Astrocyte (in vitro differentiated cells and primary cell): ENCODE results near the gene LNPK. TPM values are rescaled to one million over a fixed set of nuclear protein-coding genes. Genes with fewer than 3 reads are reported as not detected.

ENCODE experiments used
- DNase-seq: peaks from one replicate; pipeline ENCODE4 v3.0.0-alpha.2; 2010; ENCODE audit warnings: low read depth
- FAIRE-seq: peaks from 2 replicates; lab custom pipeline; 2011; peaks lifted over from hg19 to GRCh38; lab: Jason Lieb, UNC
- H2AFZ ChIP-seq: 2 replicates; pipeline ENCODE4 v1.6.0; 2012; ENCODE audit warnings: low read depth, low read length, inconsistent platforms
- H3K27ac ChIP-seq: 2 replicates; pipeline ENCODE4 v1.5.1; 2011; ENCODE audit warnings: low read depth, low read length, inconsistent platforms
- H3K27me3 ChIP-seq: 2 replicates; pipeline ENCODE4 v1.6.0; 2011; ENCODE audit warnings: low read length, inconsistent platforms; ENCODE audit not compliant: insufficient read depth
- H3K36me3 ChIP-seq: 2 replicates; pipeline ENCODE4 v1.5.1; 2011; ENCODE audit warnings: low read length, inconsistent platforms; ENCODE audit not compliant: insufficient read depth
- H3K4me1 ChIP-seq: 2 replicates; pipeline ENCODE4 v1.5.1; 2011; ENCODE audit warnings: low read length, inconsistent platforms; ENCODE audit not compliant: insufficient read depth
- H3K4me2 ChIP-seq: 2 replicates; pipeline ENCODE4 v1.6.0; 2012; ENCODE audit warnings: low read length, inconsistent platforms
- H3K4me3 ChIP-seq: 2 replicates; pipeline ENCODE4 v1.5.1; 2011; ENCODE audit warnings: low read depth, mild to moderate bottlenecking, low read length, inconsistent platforms; ENCODE audit not compliant: insufficient read depth
- H3K79me2 ChIP-seq: 2 replicates; pipeline ENCODE4 v1.6.0; 2012; ENCODE audit warnings: mild to moderate bottlenecking, low read length, inconsistent platforms; ENCODE audit not compliant: insufficient read depth
- H3K9ac ChIP-seq: 2 replicates; pipeline ENCODE4 v1.6.0; 2012; ENCODE audit warnings: mild to moderate bottlenecking, low read length, inconsistent platforms
- H3K9me3 ChIP-seq: 2 replicates; pipeline ENCODE4 v1.5.1; 2012; ENCODE audit warnings: low read depth, mild to moderate bottlenecking, low read length, inconsistent platforms; ENCODE audit not compliant: insufficient read depth
- H4K20me1 ChIP-seq: 2 replicates; pipeline ENCODE4 v1.6.0; 2012; ENCODE audit warnings: low read length, inconsistent platforms; ENCODE audit not compliant: insufficient read depth
- H3K27ac Mint-ChIP-seq: one replicate; pipeline ENCODE4 v1.8.0; 2021; ENCODE audit warnings: mild to moderate bottlenecking, mixed read lengths; ENCODE audit not compliant: unreplicated experiment
- H3K27me3 Mint-ChIP-seq: one replicate; pipeline ENCODE4 v1.8.0; 2021; ENCODE audit warnings: low read depth, mixed read lengths; ENCODE audit not compliant: unreplicated experiment
- H3K36me3 Mint-ChIP-seq: one replicate; pipeline ENCODE4 v1.8.0; 2021; ENCODE audit warnings: low read depth, mixed read lengths; ENCODE audit not compliant: unreplicated experiment
- H3K4me1 Mint-ChIP-seq: one replicate; pipeline ENCODE4 v1.8.0; 2021; ENCODE audit warnings: low read depth, mixed read lengths; ENCODE audit not compliant: unreplicated experiment
- H3K4me3 Mint-ChIP-seq: one replicate; pipeline ENCODE4 v1.8.0; 2021; ENCODE audit warnings: mild to moderate bottlenecking, moderate library complexity, mixed read lengths; ENCODE audit not compliant: unreplicated experiment
- H3K9me3 Mint-ChIP-seq: one replicate; pipeline ENCODE4 v1.8.0; 2021; ENCODE audit warnings: mild to moderate bottlenecking, mixed read lengths; ENCODE audit not compliant: unreplicated experiment
- CTCF ChIP-seq: IDR thresholded peaks from 2 replicates; pipeline ENCODE4 v1.5.1; 2011; ENCODE audit warnings: low read depth, mild to moderate bottlenecking, inconsistent platforms, low read length, moderate library complexity; ENCODE audit not compliant: insufficient read depth
- EZH2 ChIP-seq: IDR thresholded peaks from 2 replicates; pipeline ENCODE4 v1.6.1; 2012; ENCODE audit warnings: mild to moderate bottlenecking, low read length, inconsistent platforms; ENCODE audit not compliant: insufficient read depth
- total RNA-seq: library from RNA; stranded (reverse); gene quantifications from 2 replicates; pipeline ENCODE4 v1.2.1, GENCODE V29; 2021

Gene LNPK
- total RNA-seq, 1 donor from 2014 or later, result 34.8 TPM

GRCh38 chr2:175892046-175892445, 110.0 kb downstream of the LNPK start:
- no peak for FAIRE-seq
- Histone ChIP-seq H3K36me3 (no peaks in the 10 kb centered on the region), H4K20me1 (no peaks in the 10 kb centered on the region), H3K27me3 (no peaks in the 10 kb centered on the region), H3K79me2 (no peaks in the 10 kb centered on the region), H2AFZ (no peak overlapping the region), H3K9me3 (no peaks in the 10 kb centered on the region), H3K27ac (no peak overlapping the region), H3K4me1 (no peaks in the 10 kb centered on the region), H3K4me3 (no peak overlapping the region), H3K4me2 (no peak overlapping the region), H3K9ac (no peak overlapping the region)
- DNase-seq, result peak; percentile 14
- no peak overlapping the region for H3K27ac Mint-ChIP-seq
- no peaks in the 10 kb centered on the region for H3K36me3 Mint-ChIP-seq
- no peak overlapping the region for H3K4me3 Mint-ChIP-seq
- H3K27me3 Mint-ChIP-seq, result no peaks in the 10 kb centered on the region
- H3K9me3 Mint-ChIP-seq, result peaks cover 5% of the 10 kb centered on the region
- H3K4me1 Mint-ChIP-seq, result peaks cover 2% of the 10 kb centered on the region
- no peak for TF ChIP-seq CTCF
- TF ChIP-seq EZH2, result no peak

DNA sequence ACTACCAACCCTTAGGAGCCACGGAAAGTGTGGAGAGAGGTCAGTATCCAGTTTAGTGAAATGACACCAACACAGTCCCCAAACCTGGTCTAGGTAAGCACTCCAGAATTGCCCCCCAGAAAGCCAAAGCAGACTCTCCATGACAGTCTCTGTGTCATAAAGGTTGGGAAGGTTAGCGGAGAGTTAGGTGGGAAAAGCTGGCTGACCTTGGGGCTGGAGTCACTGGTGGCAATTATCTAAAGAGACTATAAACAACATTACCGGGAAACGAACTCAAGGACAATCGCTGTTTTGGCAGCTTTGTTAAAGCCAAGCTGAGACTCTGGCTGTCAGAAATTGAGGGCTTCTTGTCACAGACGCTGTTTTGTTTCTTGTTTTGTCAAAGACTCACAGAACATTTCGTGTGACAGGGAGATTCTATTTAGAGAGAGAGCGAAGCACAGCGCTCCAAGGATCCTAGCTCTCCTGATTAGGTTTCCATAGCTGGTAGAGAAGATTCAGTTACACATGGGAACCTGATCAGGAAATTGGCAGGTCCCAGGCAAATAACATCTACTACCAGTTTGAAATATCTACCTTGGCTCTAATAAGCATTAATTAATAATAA, 111.3 kb downstream of the LNPK start:
- Histone ChIP-seq H3K4me1 (no peaks in the 10 kb centered on the region), H3K27ac (no peak overlapping the region), H3K9me3 (no peaks in the 10 kb centered on the region), H3K79me2 (no peaks in the 10 kb centered on the region), H3K4me2 (no peak overlapping the region), H3K4me3 (no peak overlapping the region), H4K20me1 (no peaks in the 10 kb centered on the region), H3K27me3 (no peaks in the 10 kb centered on the region), H2AFZ (no peak overlapping the region), H3K9ac (no peak overlapping the region), H3K36me3 (no peaks in the 10 kb centered on the region)
- no peak for TF ChIP-seq CTCF
- no peak for TF ChIP-seq EZH2
- H3K9me3 Mint-ChIP-seq, result peaks cover 4% of the 10 kb centered on the region
- H3K27me3 Mint-ChIP-seq, result no peaks in the 10 kb centered on the region
- DNase-seq (no peak), FAIRE-seq (no peak)
- no peak overlapping the region for H3K27ac Mint-ChIP-seq
- peaks cover 2% of the 10 kb centered on the region for H3K4me1 Mint-ChIP-seq
- H3K4me3 Mint-ChIP-seq, result no peak overlapping the region
- no peaks in the 10 kb centered on the region for H3K36me3 Mint-ChIP-seq

GRCh38 chr2:175889701-175890302, 112.3 kb downstream of the LNPK start:
- Mint-ChIP-seq H3K4me1 (peaks cover 2% of the 10 kb centered on the region), H3K4me3 (no peak overlapping the region), H3K27me3 (no peaks in the 10 kb centered on the region), H3K36me3 (no peaks in the 10 kb centered on the region), H3K9me3 (no peaks in the 10 kb centered on the region), H3K27ac (no peak overlapping the region)
- H3K27ac ChIP-seq, result no peak overlapping the region
- H3K4me3 ChIP-seq, result no peak overlapping the region
- no peaks in the 10 kb centered on the region for H3K79me2 ChIP-seq
- no peak overlapping the region for H3K4me2 ChIP-seq
- H3K27me3 ChIP-seq, result no peaks in the 10 kb centered on the region
- no peak overlapping the region for H2AFZ ChIP-seq
- no peaks in the 10 kb centered on the region for H3K4me1 ChIP-seq
- DNase-seq, result no peak
- TF ChIP-seq CTCF (no peak), EZH2 (no peak)
- H3K9me3 ChIP-seq, result no peaks in the 10 kb centered on the region
- H4K20me1 ChIP-seq, result no peaks in the 10 kb centered on the region
- H3K9ac ChIP-seq, result no peak overlapping the region
- FAIRE-seq, result no peak
- no peaks in the 10 kb centered on the region for H3K36me3 ChIP-seq
